Mesendoderm (in vitro differentiated cells): ENCODE measurements around the gene KLHL3.
"Not testable (repeated sequence)": the region's sequence is repeated elsewhere in the genome, so short reads cannot be mapped to it uniquely, and the experiment has no call there.

Experiments used
- DNase-seq: peaks from one replicate; pipeline ENCODE4 v3.0.0; 2013
- H2AK5ac ChIP-seq: 2 replicates; pipeline ENCODE4 v1.6.1; 2013; ENCODE audit warnings: low read length, inconsistent platforms
- H2BK120ac ChIP-seq: 2 replicates; pipeline ENCODE4 v1.6.1; 2013; ENCODE audit warnings: low read depth, mild to moderate bottlenecking, low read length, moderate library complexity, mixed read lengths
- H2BK15ac ChIP-seq: replicated peaks from 2 replicates; pipeline ENCODE4 v1.6.1; 2013; ENCODE audit warnings: low read depth, mild to moderate bottlenecking, moderate library complexity
- H2BK5ac ChIP-seq: 2 replicates; pipeline ENCODE4 v1.6.1; 2013; ENCODE audit warnings: low read length, inconsistent platforms
- H3K18ac ChIP-seq: 2 replicates; pipeline ENCODE4 v1.6.1; 2013; ENCODE audit warnings: mild to moderate bottlenecking, low read length, mixed read lengths
- H3K23ac ChIP-seq: one replicate; pipeline ENCODE4 v1.6.1; 2013; ENCODE audit warnings: low read length
- H3K27ac ChIP-seq: 2 replicates; pipeline ENCODE4 v1.5.1; 2013; ENCODE audit warnings: low read depth, mild to moderate bottlenecking, inconsistent platforms, low read length, moderate library complexity
- H3K27me3 ChIP-seq: 2 replicates; pipeline ENCODE4 v1.6.1; 2013; ENCODE audit warnings: low read length, control low read depth, mild to moderate bottlenecking, inconsistent platforms; ENCODE audit not compliant: insufficient read depth, poor library complexity
- H3K36me3 ChIP-seq: 2 replicates; pipeline ENCODE4 v1.6.1; 2013; ENCODE audit warnings: low read length, inconsistent platforms; ENCODE audit not compliant: control insufficient read depth, insufficient read depth
- H3K4ac ChIP-seq: one replicate; pipeline ENCODE4 v1.6.1; 2013; ENCODE audit warnings: low read depth, mild to moderate bottlenecking, low read length, moderate library complexity
- H3K4me1 ChIP-seq: 2 replicates; pipeline ENCODE4 v1.6.1; 2013; ENCODE audit warnings: low read depth, low read length, inconsistent platforms; ENCODE audit not compliant: control insufficient read depth
- H3K4me2 ChIP-seq: 2 replicates; pipeline ENCODE4 v1.6.1; 2013; ENCODE audit warnings: low read length
- H3K4me3 ChIP-seq: 2 replicates; pipeline ENCODE4 v1.5.1; 2013; ENCODE audit warnings: mild to moderate bottlenecking, low read length
- H3K56ac ChIP-seq: one replicate; pipeline ENCODE4 v1.6.1; 2013; ENCODE audit warnings: low read length
- H3K79me1 ChIP-seq: 2 replicates; pipeline ENCODE4 v1.6.1; 2013; ENCODE audit warnings: low read length, inconsistent platforms
- H3K79me2 ChIP-seq: 2 replicates; pipeline ENCODE4 v1.6.1; 2013; ENCODE audit warnings: mild to moderate bottlenecking, low read length; ENCODE audit not compliant: control insufficient read depth, insufficient read depth
- H3K9ac ChIP-seq: 2 replicates; pipeline ENCODE4 v1.6.1; 2013; ENCODE audit warnings: low read length, inconsistent platforms
- H4K5ac ChIP-seq: one replicate; pipeline ENCODE4 v1.6.1; 2013; ENCODE audit warnings: low read length
- H4K8ac ChIP-seq: one replicate; pipeline ENCODE4 v1.6.1; 2013; ENCODE audit warnings: low read depth, mild to moderate bottlenecking, control low read depth, low read length, moderate library complexity
- WGBS: extraction: QIAGEN DNeasy Blood & Tissue Kit; methylation state at CpG from one replicate; pipeline ENCODE4 v1.1.7; 2013; ENCODE audit warnings: low lambda C conversion rate, missing lambda C conversion rate; ENCODE audit not compliant: insufficient coverage; ENCODE audit errors: extremely low coverage; 5-methylcytosine and 5-hydroxymethylcytosine counted together

KLHL3 gene

DNA sequence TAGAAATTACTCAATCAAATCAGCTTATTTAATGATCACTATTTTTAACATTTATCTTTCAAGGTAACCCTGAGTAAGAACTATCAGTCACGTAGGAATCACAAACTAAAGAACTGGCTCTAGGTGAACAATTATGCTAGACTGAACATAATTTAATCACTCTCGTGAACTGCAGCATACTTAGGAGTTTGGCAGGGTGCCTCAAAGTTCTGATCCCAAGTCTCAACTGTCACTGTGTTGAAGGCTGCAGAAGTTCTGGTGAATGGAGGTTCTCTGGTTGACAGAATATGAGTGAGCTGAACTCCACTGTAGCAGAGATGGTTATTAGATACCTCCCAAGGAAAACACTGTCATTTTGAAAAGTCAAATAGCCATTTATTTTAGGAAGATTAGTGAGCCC lies 89.1 kb downstream of the KLHL3 start:
- Histone ChIP-seq H3K4ac (no peak overlapping the region), H3K79me2 (no peaks in the 10 kb centered on the region), H2BK5ac (no peak overlapping the region), H4K8ac (no peak overlapping the region), H3K56ac (no peak overlapping the region), H3K4me1 (no peaks in the 10 kb centered on the region), H4K5ac (no peak overlapping the region), H3K4me3 (no peak overlapping the region), H3K9ac (no peak overlapping the region), H3K4me2 (no peak overlapping the region), H3K36me3 (no peaks in the 10 kb centered on the region), H3K79me1 (no peaks in the 10 kb centered on the region), H3K18ac (no peak overlapping the region), H3K27me3 (no peaks in the 10 kb centered on the region), H2AK5ac (no peak overlapping the region), H2BK15ac (no peak overlapping the region), H3K27ac (no peak overlapping the region), H2BK120ac (no peak overlapping the region), H3K23ac (no peak overlapping the region)
- WGBS = no CpG with 5 or more reads among the region's 2 CpGs
- no peak for DNase-seq

GRCh38 chr5:137643081-137643480 lies 92.8 kb downstream of the KLHL3 start:
- not testable (repeated sequence) for H2AK5ac ChIP-seq, H3K27ac ChIP-seq, H3K23ac ChIP-seq, H3K27me3 ChIP-seq, H3K36me3 ChIP-seq, H2BK15ac ChIP-seq, H3K56ac ChIP-seq, H2BK120ac ChIP-seq, H3K79me2 ChIP-seq, DNase-seq, H3K4me2 ChIP-seq, H2BK5ac ChIP-seq, H3K4me1 ChIP-seq, H4K8ac ChIP-seq, H3K4me3 ChIP-seq, H3K18ac ChIP-seq, H3K79me1 ChIP-seq, H3K9ac ChIP-seq, H4K5ac ChIP-seq, H3K4ac ChIP-seq
- no CpG with 5 or more reads among the region's 2 CpGs for WGBS

- Histone ChIP-seq H2AK5ac (no peak overlapping the region), H4K5ac (no peak overlapping the region), H3K18ac (no peak overlapping the region), H3K56ac (no peak overlapping the region), H3K27me3 (no peaks in the 10 kb centered on the region), H2BK5ac (no peak overlapping the region), H3K79me1 (no peaks in the 10 kb centered on the region), H2BK15ac (no peak overlapping the region), H3K79me2 (no peaks in the 10 kb centered on the region), H3K36me3 (no peaks in the 10 kb centered on the region), H3K27ac (no peak overlapping the region), H2BK120ac (no peak overlapping the region), H3K9ac (no peak overlapping the region), H3K4ac (no peak overlapping the region), H4K8ac (no peak overlapping the region), H3K4me2 (no peak overlapping the region), H3K4me3 (no peak overlapping the region), H3K4me1 (no peaks in the 10 kb centered on the region), H3K23ac (no peak overlapping the region)
- WGBS = no CpG with 5 or more reads among the region's 4 CpGs
- DNase-seq = no peak
Measured at GRCh38 chr5:137642091-137642490, 93.8 kb downstream of the KLHL3 start.

DNA sequence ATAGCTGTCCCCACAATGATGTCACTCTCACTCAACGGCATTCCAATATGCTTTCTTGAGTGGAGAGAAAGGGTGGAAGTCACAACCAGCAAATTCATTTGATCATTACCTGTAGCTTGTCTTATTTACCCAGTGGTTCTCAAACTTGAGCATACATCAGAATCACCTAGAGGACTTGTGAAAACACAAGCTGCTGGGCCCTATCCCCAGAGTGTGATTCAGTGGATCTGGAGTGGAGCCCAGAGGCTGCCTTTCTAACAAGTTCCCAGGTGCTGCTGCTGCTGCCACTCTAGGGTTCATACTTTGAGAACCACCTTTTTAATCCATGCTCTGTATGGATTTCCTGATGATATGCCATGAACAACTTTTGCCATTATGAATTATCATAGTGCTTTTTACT lies 94.7 kb downstream of the KLHL3 start:
- no peak overlapping the region for H4K5ac ChIP-seq
- H3K4me1 ChIP-seq = no peaks in the 10 kb centered on the region
- no CpG with 5 or more reads among the region's 1 CpG for WGBS
- H3K56ac ChIP-seq = no peak overlapping the region
- H3K79me1 ChIP-seq = no peaks in the 10 kb centered on the region
- no peaks in the 10 kb centered on the region for H3K79me2 ChIP-seq
- H2BK120ac ChIP-seq = no peak overlapping the region
- no peak overlapping the region for H3K27ac ChIP-seq
- no peak overlapping the region for H3K18ac ChIP-seq
- no peak overlapping the region for H2AK5ac ChIP-seq
- H3K36me3 ChIP-seq = no peaks in the 10 kb centered on the region
- no peak overlapping the region for H3K4ac ChIP-seq
- no peak overlapping the region for H3K4me3 ChIP-seq
- H2BK5ac ChIP-seq = no peak overlapping the region
- no peak overlapping the region for H4K8ac ChIP-seq
- DNase-seq = no peak
- H3K9ac ChIP-seq = no peak overlapping the region
- no peaks in the 10 kb centered on the region for H3K27me3 ChIP-seq
- H2BK15ac ChIP-seq = no peak overlapping the region
- H3K4me2 ChIP-seq = no peak overlapping the region
- H3K23ac ChIP-seq = no peak overlapping the region

GRCh38 chr5:137639645-137640044 lies 96.2 kb downstream of the KLHL3 start:
- Histone ChIP-seq H3K4me1 (no peaks in the 10 kb centered on the region), H2BK120ac (no peak overlapping the region), H3K9ac (no peak overlapping the region), H3K4me3 (no peak overlapping the region), H3K4me2 (no peak overlapping the region), H2AK5ac (no peak overlapping the region), H4K8ac (no peak overlapping the region), H3K79me1 (no peaks in the 10 kb centered on the region), H3K27me3 (no peaks in the 10 kb centered on the region), H3K27ac (no peak overlapping the region), H3K79me2 (no peaks in the 10 kb centered on the region), H4K5ac (no peak overlapping the region), H3K18ac (no peak overlapping the region), H2BK15ac (no peak overlapping the region), H3K23ac (no peak overlapping the region), H3K36me3 (no peaks in the 10 kb centered on the region), H3K4ac (no peak overlapping the region), H2BK5ac (no peak overlapping the region), H3K56ac (no peak overlapping the region)
- no peak for DNase-seq
- WGBS = no CpG with 5 or more reads among the region's 11 CpGs

DNA sequence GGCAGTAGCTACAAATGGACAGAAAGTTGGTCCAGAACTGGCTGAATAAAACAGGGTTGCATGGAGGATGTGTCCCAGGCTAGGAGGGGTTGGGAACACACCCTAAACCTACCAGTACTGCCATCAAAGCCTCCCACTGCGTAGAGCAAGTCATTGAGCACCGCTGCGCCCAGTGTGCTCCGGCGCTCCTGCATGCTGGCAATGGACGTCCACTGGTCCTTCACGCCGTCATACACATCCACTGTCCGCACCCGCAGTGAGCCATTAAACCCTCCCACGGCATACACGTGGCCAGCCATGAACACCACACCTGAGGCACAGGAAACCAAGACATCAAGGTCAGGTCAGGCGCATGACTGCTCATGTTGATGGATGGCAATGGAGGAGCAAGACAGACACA lies 97.0 kb downstream of the KLHL3 start:
- Histone ChIP-seq H3K27ac (no peak overlapping the region), H2BK120ac (no peak overlapping the region), H2BK15ac (no peak overlapping the region), H3K56ac (no peak overlapping the region), H3K4ac (no peak overlapping the region), H4K5ac (no peak overlapping the region), H3K23ac (no peak overlapping the region), H3K9ac (no peak overlapping the region), H3K4me3 (no peak overlapping the region), H4K8ac (no peak overlapping the region), H3K79me1 (no peaks in the 10 kb centered on the region), H3K36me3 (no peaks in the 10 kb centered on the region), H3K79me2 (no peaks in the 10 kb centered on the region), H2BK5ac (no peak overlapping the region), H3K4me1 (no peaks in the 10 kb centered on the region), H3K27me3 (no peaks in the 10 kb centered on the region), H3K18ac (no peak overlapping the region), H2AK5ac (no peak overlapping the region), H3K4me2 (no peak overlapping the region)
- DNase-seq = no peak
- WGBS = no CpG with 5 or more reads among the region's 13 CpGs
